HUDEP-2 (cell line): Measurements from ENCODE around the gene SCN8A.

Experiments
- DNase-seq, 76 experiments: peaks; one replicate each; lab custom pipeline; 2025; ENCODE audit not compliant: unreplicated experiment in 76 of 76; lab: John Stamatoyannopoulos, UW

Gene SCN8A

GRCh38 chr12:51666696-51667095 lies 75.7 kb downstream of the SCN8A start:
- DNase-seq, result no peak

GRCh38 chr12:51667269-51667668 lies 76.2 kb downstream of the SCN8A start:
- DNase-seq, result no peak

DNA sequence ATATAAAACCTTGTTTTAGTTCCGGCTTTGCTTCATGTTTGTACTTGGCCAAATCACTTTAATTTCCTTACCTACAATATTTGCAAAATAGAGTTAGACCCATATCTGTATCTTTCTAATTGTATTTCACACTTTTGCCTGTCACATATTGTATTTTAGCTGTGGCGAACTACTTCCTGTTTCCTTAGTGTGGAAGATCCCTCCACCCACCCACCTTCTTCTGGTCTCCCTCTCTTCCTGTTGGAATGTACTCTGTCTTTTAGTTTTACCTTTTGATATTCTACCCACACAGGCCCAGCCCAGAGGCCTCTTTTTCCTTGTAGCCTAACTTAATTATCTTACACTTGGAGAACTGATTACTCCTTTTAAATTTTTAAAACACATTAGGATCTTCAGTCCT lies 78.2 kb downstream of the SCN8A start:
- DNase-seq, result no peak

GRCh38 chr12:51669996-51670395 lies 79.0 kb downstream of the SCN8A start:
- no peak for DNase-seq

DNA sequence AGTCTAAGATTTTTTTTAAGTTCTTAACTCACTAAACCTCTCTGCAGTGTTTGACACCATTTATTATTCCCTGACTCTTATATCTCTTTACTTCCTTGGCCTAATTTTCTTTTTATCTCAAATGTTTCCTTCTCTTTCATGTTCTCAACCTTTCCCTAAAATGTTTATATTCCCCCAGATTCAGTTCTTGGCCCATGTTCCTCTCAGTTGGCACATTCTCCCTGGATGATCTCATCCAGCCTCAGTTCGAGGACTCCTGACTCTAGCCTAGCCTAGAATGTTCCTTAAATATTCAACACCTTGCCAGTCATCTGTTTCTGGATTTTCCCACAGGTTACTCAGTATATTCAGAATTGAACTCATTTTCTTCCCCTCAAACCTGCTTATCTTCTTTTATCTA lies 81.3 kb downstream of the SCN8A start:
- DNase-seq, result no peak

DNA sequence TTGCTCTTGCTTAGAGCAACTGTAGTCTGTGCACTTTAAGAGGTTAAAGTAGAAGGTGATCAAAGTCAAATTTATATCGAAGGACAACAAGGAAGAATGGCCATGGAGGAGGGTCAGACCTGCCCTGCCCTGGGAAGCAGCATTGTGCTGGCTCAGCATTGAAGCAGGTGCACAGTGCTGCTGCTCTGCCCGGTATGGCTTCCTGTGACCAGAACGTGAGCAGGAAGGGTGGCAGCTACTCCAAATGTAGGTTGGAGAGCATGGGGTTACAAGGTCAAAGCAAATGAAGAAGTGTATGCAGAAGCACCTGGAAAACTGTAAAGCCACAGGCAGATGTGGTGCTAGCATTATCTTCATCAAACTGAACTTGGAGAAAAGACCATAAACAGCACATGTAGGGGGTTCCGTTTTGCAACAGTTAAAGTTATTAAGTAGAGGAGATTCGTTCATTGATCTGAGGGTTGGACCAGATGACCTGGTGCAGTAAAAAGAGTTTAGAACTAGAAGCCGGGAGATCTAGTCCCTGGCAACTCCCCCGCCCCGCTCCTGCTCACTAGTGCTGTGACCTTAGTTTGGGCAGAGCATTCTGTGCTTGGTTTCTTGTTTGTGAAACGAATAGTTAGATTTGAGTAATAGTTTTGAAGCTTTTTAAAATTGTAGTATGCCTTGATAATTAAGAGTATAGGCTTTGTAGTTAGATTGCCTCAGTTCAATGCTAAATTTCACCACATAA lies 84.2 kb downstream of the SCN8A start:
- no peak for DNase-seq

DNA sequence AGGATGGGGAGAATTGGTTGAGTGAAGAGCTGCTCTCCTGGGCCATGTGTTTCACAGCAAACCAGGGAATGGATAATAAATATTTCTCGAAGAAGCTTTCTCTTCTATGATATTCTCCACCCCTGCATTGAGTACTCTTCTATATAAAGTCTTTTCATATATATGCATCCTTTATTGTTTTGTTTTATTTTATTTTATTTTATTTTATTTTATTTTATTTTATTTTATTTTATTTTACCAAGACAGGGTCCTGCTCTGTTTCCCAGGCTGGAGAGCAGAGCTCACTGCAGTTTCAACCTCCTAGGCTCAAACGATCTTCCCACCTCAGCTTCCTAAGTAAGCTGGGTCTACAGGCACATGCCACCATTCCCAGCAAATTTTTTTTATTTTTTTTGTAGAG lies 85.8 kb downstream of the SCN8A start:
- no peak for DNase-seq

DNA sequence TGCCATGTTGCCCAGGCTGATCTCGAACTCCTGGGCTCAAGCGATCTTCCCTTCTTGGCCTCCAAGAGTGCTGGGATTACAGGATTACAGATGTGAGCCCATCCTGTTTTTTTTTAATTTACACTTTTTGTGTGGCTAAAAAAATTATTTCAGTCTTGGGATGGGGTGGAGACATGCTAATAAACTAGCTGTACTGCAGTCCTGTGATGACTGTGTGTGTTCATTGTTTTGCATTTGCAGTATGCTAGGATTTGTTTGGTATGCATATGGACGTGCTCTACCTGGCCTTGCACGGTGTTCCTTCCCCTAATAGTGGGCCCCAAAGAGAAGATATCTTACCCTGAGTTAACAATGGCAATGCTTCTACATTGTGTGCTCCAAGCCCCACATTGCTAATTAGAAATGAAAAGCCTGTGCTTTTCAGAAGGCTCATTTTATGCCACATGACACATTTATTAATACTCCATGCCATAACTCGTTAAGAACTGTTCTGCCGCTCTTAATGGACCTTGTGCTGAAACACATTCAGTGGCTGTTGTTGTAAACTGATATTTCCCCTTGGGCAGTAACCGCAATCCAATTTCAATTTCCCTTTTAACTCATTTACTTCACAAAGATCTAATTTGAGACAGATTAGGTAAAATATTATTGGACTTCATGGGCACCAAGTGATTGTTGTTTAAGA lies 86.4 kb downstream of the SCN8A start:
- no peak for DNase-seq

GRCh38 chr12:51678086-51678724 lies 87.2 kb downstream of the SCN8A start:
- peak in 21 of 76 experiments; percentile 1 to 36 (median 6) for DNase-seq

- no peak for DNase-seq
These were observed 91.9 kb downstream of the SCN8A start for GRCh38 chr12:51682981-51683380.

GRCh38 chr12:51683763-51684357 lies 92.8 kb downstream of the SCN8A start:
- DNase-seq, result no peak

GRCh38 chr12:51686727-51687126 lies 95.7 kb downstream of the SCN8A start:
- no peak for DNase-seq

DNA sequence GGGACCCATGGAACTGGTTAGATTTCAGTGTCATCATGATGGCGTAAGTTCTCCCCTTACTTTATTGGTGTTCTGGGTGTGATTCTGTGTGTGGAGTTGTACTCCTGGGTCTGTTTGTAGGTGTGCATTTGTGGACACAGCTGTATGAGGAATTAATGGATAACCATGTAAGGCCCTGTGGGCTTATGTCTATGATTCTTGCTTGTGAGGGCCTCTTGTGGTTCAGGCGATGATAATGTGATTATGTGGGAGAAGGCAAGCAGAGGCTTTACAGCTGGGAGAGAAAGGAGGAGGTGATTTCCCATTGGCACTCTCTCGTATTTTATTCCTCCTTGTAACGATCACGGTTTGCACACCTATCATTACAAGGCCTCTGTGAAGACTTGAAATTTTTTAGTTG lies 96.1 kb downstream of the SCN8A start:
- no peak for DNase-seq

DNA sequence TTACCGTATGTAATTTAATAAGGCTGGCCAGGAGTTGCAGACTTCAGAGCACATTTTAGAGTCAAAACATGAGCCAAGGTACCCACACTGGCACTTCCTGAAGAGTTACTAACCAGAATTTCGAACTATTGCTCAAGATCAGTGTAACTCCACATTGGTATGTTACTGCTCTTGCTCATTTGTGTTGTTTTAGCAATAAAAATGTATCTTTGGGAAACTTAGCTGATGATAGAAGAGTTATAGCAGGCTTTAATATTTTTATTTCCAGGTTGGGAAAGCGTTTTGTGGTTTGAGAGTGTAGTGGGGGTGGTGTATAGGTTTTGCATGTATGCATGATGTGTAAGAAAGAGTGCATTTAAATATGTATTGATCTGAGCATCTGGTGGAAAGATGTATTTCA lies 96.6 kb downstream of the SCN8A start:
- no peak for DNase-seq

GRCh38 chr12:51689983-51690382 lies 99.0 kb downstream of the SCN8A start:
- no peak for DNase-seq

- no peak for DNase-seq
These were observed 101.0 kb downstream of the SCN8A start for GRCh38 chr12:51692016-51692415.

DNA sequence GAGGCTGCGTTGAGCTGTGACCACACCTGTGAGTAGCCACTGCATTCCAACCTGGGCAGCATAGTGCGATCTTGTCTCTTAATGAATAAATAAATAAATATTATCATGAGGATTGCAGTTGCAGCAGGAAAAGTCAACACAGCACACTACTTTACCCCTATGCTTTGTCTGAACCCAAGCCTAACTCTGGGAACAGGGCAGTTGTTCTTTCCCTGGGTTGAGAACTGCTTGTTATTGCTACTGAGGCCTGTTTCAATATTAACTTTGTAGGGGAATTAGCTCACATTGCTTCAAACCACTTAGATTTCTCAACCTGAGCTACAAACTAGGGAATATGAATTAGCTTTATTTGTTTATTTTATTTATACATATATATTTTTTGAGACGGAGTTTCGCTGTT lies 102.5 kb downstream of the SCN8A start:
- DNase-seq, result no peak

GRCh38 chr12:51694146-51694545 lies 103.1 kb downstream of the SCN8A start:
- no peak for DNase-seq

- no peak for DNase-seq
These were observed 104.4 kb downstream of the SCN8A start for GRCh38 chr12:51695241-51696010.

- no peak for DNase-seq
These were observed 108.2 kb downstream of the SCN8A start for GRCh38 chr12:51699219-51699618.

GRCh38 chr12:51700887-51701286 lies 109.9 kb downstream of the SCN8A start:
- no peak for DNase-seq
